ENCODE measurements around the gene CYBB. TPM values are rescaled to one million over a fixed set of nuclear protein-coding genes. Genes with fewer than 3 reads are reported as not detected.

The CYBB gene
- total and polyA plus RNA-seq, 10 donors, result 30.5 to 231 (median 163) TPM

GRCh38 chrX:37847733-37848197, 67.9 kb downstream of the CYBB start:
- H3K36me3 ChIP-seq, result no peaks in the 10 kb centered on the region
- TF ChIP-seq, protein P1, sequence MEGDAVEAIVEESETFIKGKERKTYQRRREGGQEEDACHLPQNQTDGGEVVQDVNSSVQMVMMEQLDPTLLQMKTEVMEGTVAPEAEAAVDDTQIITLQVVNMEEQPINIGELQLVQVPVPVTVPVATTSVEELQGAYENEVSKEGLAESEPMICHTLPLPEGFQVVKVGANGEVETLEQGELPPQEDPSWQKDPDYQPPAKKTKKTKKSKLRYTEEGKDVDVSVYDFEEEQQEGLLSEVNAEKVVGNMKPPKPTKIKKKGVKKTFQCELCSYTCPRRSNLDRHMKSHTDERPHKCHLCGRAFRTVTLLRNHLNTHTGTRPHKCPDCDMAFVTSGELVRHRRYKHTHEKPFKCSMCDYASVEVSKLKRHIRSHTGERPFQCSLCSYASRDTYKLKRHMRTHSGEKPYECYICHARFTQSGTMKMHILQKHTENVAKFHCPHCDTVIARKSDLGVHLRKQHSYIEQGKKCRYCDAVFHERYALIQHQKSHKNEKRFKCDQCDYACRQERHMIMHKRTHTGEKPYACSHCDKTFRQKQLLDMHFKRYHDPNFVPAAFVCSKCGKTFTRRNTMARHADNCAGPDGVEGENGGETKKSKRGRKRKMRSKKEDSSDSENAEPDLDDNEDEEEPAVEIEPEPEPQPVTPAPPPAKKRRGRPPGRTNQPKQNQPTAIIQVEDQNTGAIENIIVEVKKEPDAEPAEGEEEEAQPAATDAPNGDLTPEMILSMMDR (IDR thresholded peaks at IDR 0.05 in 8 of 11, conservative IDR thresholded peaks at IDR 0.05 in 3 of 11), result no peak
- peak in 1 of 3 donors; percentile 0 for TF ChIP-seq POLR2AphosphoS5 (IDR thresholded peaks at IDR 0.05)
- no peaks in the 10 kb centered on the region for H3K9me3 ChIP-seq
- DNase-seq, result no peak
- peak overlapping the region; percentile 4 to 89 (median 82) for H3K27ac ChIP-seq
- peak overlapping the region; percentile 41 to 78 (median 58) for H3K4me3 ChIP-seq
- H3K27me3 ChIP-seq (replicated peaks in 1 of 7), result peaks cover 0 to 4% (median 0%) of the 10 kb centered on the region in 7 donors
- intact Hi-C loops (cut with DNase I; ENCODE audit: low total_unique reads), result no loop called here
- 13 to 37% (median 21%) methylated on average over 5 of the region's 5 CpGs for WGBS, 5 donors
- peaks cover 0 to 17% (median 0%) of the 10 kb centered on the region in 6 donors for H3K4me1 ChIP-seq

GRCh38 chrX:37854148-37854547, 74.3 kb downstream of the CYBB start:
- no peaks in the 10 kb centered on the region for H3K36me3 ChIP-seq
- H3K9me3 ChIP-seq, result no peaks in the 10 kb centered on the region
- DNase-seq, result no peak
- H3K4me3 ChIP-seq, result no peak overlapping the region
- TF ChIP-seq POLR2A (IDR thresholded peaks at IDR 0.05) (no peak), POLR2AphosphoS5 (IDR thresholded peaks at IDR 0.05) (no peak)
- TF ChIP-seq, protein P1 (IDR thresholded peaks at IDR 0.05 in 8 of 11, conservative IDR thresholded peaks at IDR 0.05 in 3 of 11), result no peak
- H3K27me3 ChIP-seq (replicated peaks in 1 of 7), result peaks cover 0 to 12% (median 0%) of the 10 kb centered on the region in 7 donors
- intact Hi-C loops (cut with DNase I; ENCODE audit: low total_unique reads), result no loop called here
- no peaks in the 10 kb centered on the region for H3K4me1 ChIP-seq
- no peak overlapping the region for H3K27ac ChIP-seq
- 57 to 89% (median 73%) methylated on average over 3 of the region's 3 CpGs for WGBS, 5 donors

- WGBS, 5 donors, result 22 to 56% (median 39%) methylated on average over 2 of the region's 2 CpGs
- H3K27ac ChIP-seq, result no peak overlapping the region
- TF ChIP-seq POLR2A (IDR thresholded peaks at IDR 0.05) (no peak), POLR2AphosphoS5 (IDR thresholded peaks at IDR 0.05) (no peak)
- TF ChIP-seq, protein P1 (IDR thresholded peaks at IDR 0.05 in 8 of 11, conservative IDR thresholded peaks at IDR 0.05 in 3 of 11), result no peak
Measured at GRCh38 chrX:37854748-37855147, 74.9 kb downstream of the CYBB start.

DNA sequence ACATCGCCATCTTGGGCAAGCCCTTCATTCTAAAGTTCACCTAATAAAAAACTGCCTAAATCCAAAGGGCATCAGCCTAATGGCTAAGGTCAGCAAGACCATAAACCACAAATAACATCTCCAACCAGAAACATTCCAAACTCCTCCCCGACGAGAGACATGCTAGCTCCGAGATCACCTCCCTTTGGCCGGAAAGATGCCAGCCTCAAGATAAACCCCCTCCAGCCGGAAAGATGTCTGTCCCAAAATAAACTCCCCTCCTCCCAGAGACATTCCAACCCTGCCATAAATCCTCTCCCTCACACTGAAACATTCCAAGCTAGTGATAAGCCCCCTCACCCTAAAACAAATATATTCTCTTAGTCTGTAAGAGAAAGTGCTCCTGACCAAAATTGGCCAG, 80.9 kb downstream of the CYBB start:
- Histone ChIP-seq H3K9me3 (no peaks in the 10 kb centered on the region), H3K36me3 (no peaks in the 10 kb centered on the region), H3K27ac (no peak overlapping the region), H3K4me3 (no peak overlapping the region), H3K27me3 (replicated peaks in 1 of 7) (peaks cover 0 to 4% (median 0%) of the 10 kb centered on the region in 7 donors), H3K4me1 (no peaks in the 10 kb centered on the region)
- intact Hi-C loops (cut with DNase I; ENCODE audit: low total_unique reads), result no loop called here
- DNase-seq, result no peak
- 61 to 80% (median 64%) methylated on average over 6 of the region's 6 CpGs for WGBS, 5 donors
- TF ChIP-seq POLR2AphosphoS5 (IDR thresholded peaks at IDR 0.05), result no peak
- TF ChIP-seq POLR2A (IDR thresholded peaks at IDR 0.05), result no peak
- TF ChIP-seq, protein P1 (IDR thresholded peaks at IDR 0.05 in 8 of 11, conservative IDR thresholded peaks at IDR 0.05 in 3 of 11), result no peak

More at GRCh38 chrX:37854748-37855147, 74.9 kb downstream of the CYBB start:
- Histone ChIP-seq H3K27me3 (replicated peaks in 1 of 7) (peaks cover 0 to 12% (median 0%) of the 10 kb centered on the region in 7 donors), H3K4me3 (no peak overlapping the region), H3K36me3 (no peaks in the 10 kb centered on the region), H3K9me3 (no peaks in the 10 kb centered on the region), H3K4me1 (no peaks in the 10 kb centered on the region)
- intact Hi-C loops (cut with DNase I; ENCODE audit: low total_unique reads), result no loop called here
- no peak for DNase-seq
